ENCODE data around the gene AHI1.

DNA sequence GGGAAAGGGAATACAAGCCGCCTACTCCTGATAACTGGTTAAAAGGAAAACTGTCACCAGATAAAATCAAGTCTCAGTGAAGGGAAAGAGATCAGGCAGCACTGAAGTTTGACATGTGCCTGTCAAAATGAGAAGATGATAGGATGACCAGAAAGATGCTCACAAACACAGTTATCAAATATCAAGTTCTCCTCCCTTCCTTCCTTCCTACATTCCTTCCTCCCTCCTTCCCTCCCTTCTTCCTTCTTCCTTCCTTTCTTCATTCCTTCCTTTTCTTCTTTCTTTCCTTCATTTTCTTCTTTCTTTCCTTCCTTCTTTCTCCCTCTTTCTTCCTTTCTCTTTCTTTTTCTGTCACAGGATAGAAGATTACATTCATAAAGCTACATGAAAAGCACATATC is 261.2 kb downstream of the AHI1 start:
- TF ChIP-seq POLR2A (IDR thresholded peaks at IDR 0.05) (no peak), CTCF (IDR thresholded peaks at IDR 0.05) (no peak), EP300 (IDR thresholded peaks at IDR 0.05) (no peak)

All from tibial nerve (tissue), 4 donors.